Neural progenitor cell (in vitro differentiated cells): ENCODE results near the gene BCS1L.

Source experiments
- CTCF ChIP-seq: fragments of 200-600 bp; sonication (generic); IDR thresholded peaks from 2 replicates; pipeline ENCODE4 v1.5.1; 2017; ENCODE audit warnings: antibody characterized with exemption, mild to moderate bottlenecking
- EZH2 ChIP-seq: fragments of 200-600 bp; sonication (generic); IDR thresholded peaks from 2 replicates; pipeline ENCODE4 v1.6.1; 2017; ENCODE audit warnings: antibody characterized with exemption, mild to moderate bottlenecking, moderate library complexity
- EZH2phosphoT487 ChIP-seq: fragments of 200-600 bp; sonication (generic); IDR thresholded peaks from 2 replicates; pipeline ENCODE4 v1.6.1; 2017; ENCODE audit warnings: antibody characterized with exemption

- TF ChIP-seq CTCF (no peak), EZH2phosphoT487 (no peak), EZH2 (no peak)
Measured at GRCh38 chr2:218710334-218710686, 50.8 kb downstream of the BCS1L start.
